GM18502 (cell line): Measurements from ENCODE around the gene OXSR1.
"Not testable (repeated sequence)": the region's sequence is repeated elsewhere in the genome, so short reads cannot be mapped to it uniquely, and the experiment has no call there.

ENCODE experiments used
- ATAC-seq: cut with Tn5 transposase; IDR thresholded peaks from one replicate; pipeline ENCODE4 v1.9.1; 2021; ENCODE audit warnings: mild to moderate bottlenecking; ENCODE audit not compliant: unreplicated experiment, poor library complexity

The OXSR1 gene

DNA sequence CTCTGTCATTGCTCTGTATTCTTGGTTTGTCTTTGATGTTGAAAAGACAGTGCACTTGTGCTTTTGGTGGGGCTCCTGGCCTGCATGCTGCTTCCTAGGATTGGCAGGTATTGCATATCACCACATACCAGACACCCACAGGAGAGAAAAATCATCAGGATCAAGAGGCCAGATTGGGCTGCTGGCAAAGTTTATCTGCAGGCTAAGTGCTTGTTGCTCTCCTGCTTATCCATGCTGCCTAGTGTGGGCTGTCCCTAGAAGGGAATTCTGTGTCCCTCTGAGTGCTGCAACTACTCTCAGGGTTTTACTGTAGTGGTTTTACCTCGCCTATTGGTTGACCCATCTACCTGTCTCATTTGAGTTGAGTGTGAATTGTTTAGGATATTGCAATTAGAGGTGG is 99.4 kb downstream of the OXSR1 start:
- no peak for ATAC-seq

DNA sequence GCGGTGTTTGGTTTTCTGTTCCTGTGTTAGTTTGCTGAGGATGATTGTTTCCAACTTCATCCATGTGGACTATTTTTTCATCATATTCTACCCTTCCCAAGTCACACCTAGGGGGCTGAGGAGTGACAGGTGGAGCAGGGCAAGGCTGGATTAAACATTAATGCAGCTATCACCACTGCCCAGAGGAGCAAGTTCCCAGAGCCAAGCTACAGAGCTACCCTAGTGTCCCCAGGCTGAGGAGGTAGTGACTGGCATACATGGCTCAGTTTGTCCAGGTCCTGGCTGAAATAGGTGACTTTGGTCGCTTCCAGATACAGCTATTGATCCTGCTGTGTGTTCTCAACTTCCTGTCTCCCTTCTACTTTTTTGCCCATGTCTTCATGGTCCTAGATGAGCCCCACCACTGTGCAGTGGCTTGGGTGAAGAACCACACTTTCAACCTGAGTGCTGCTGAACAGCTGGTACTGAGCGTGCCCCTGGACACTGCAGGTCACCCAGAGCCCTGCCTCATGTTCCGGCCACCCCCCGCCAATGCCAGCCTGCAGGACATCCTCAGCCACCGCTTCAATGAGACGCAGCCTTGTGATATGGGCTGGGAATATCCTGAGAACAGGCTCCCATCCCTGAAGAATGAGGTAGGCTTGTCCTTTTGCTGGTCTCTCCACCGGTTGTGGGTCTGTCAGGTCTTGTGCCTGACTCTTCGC is 100.4 kb downstream of the OXSR1 start, which contains the start of gene SLC22A13:
SLC22A13 (plus strand) TSS at position 209 of the 704 bp plus-strand sequence; CDS start at position 258, 49 bp downstream.
- ATAC-seq = no peak

DNA sequence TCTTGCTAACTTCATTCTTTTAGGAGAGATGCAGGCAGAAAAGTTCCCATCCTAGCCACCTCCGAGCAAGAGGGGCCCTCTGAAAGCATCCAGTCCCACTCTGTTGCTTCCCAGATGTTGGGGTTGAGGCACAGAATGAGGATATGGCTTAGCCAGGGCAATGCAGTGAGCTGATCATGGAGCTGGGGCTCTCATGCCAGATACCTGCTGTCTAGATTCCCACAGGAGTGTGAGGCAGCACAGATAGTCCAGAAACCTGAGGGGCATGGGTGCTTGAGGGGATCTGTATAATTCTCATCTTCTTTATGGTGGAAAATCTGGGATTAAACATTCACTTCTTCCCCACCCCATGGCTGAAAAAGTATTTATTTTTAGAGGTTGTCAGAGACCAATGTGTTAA is 101.5 kb downstream of the OXSR1 start:
- ATAC-seq = no peak

DNA sequence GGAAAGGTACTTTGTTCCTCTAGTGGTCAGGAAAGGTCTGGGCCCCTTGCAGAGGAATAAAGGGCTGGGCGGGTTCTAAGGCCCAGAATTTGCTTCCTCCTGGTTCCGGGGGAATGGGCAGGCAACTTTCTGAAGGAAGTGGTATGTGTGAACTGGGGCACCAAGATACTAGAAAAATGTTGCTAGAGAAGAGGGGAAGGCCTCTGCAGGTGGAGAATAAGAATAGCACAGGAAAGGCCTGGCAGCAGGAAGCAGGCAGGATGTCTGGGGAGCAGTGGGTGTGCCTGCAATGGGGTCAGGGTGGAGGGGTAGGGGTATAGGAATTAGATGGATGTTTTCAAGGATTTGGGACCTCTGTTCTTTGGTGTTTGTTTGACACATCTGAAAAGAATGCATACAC is 102.3 kb downstream of the OXSR1 start:
- no peak for ATAC-seq

DNA sequence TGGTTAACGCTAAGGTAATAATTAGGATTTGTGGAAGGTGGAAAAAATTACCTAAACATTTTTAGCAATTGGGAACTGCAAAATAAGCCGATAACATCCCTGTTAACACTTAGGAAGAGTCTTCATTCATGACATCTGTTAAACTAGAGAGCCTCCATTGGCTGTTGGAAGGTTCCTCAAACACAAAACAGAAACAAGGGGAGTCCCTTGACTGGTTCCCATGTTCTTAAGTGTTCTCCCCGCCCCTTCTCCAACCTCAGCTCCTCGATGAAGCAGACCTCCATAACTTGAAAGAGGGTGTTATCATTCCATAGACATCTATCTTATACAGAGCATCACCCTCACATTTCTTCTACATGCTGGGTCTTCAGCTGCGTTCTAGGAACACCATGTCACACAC is 102.8 kb downstream of the OXSR1 start:
- ATAC-seq = no peak

DNA sequence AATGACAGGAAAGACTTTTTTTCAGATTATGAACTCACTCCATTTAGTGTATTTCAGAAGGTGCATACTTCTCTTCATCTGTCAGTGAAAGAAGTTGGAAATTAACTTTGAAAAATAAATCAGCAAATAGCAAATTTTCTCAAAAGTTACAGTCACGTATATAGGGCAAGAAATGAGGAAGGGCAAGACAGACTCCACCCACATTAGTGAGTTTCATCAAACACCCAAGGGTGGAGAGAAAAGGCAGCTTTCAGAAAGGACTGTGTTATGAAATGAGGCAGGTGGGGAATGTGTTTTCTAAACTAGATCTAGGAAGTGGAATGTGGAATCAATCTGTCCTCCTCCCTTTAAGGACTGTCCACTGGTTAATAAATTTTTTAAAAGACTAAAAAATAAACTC is 103.2 kb downstream of the OXSR1 start:
- ATAC-seq = no peak

DNA sequence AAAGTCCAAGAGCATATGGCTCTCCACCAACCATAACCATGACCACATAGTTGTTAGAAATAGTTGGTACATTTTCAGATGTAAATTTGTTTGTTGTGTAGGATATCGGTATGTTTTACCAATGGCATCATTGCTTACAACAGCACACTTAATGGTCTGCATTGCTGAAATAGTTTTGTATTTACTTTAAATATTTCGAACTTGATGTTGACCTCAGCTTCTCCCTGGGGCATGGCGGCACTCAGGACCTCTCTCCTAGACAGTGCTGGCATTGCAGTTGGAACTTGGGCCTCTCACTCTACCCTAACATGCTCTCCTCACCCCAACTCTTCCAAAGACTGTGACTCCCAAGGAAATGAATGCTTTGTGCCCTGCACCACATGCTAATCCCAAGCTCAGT is 105.3 kb downstream of the OXSR1 start:
- no peak for ATAC-seq

DNA sequence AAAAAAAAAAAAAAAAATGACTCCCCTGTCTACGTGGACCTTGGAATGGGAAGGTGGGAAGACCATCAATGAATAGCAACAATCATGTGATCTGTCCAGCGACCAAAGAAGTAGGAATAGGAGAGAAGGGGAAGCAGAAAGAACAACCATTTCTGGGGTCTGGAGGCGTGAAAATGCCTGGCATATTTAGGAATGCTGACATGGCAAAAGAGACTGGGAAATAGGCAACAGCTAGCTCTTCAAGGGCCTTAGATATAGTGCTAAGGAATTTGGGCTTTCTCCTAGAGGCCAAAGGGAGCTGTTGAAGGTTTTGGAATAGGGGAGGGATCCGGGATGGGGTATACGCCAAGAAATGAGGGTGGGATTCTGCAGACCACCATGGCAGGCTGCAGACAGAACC is 106.2 kb downstream of the OXSR1 start:
- no peak for ATAC-seq

DNA sequence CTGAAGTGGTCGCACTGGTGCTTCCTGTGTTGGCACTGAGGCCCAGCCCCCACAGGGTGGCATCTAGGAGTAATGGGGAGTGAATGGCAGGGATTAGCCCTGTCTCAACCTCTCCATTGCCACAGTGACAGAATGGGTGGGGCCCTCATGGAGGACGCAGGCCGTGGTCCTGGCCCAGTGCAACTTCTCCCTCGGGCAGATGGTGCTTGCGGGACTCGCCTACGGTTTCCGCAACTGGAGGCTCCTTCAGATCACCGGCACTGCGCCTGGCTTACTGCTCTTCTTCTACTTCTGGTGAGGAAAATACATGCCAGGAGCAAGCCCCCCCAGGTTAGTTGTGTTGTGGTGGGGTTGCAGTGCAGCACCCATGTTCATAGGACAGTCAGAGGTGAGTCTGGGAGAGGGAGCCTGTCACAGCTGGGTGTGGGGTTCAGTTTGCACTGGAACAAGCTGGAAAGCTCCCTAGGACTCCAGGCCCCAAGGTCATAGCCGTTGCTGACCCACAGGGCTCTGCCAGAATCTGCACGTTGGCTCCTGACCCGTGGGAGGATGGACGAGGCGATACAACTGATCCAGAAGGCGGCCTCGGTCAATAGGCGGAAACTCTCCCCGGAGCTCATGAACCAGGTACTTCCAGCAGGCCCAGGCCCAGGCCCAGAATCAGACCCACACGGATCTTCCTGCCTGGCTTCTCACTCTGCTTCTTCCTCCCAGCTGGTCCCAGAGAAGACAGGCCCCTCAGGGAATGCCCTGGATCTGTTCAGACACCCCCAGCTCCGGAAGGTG is 109.7 kb downstream of the OXSR1 start:
- ATAC-seq = no peak

DNA sequence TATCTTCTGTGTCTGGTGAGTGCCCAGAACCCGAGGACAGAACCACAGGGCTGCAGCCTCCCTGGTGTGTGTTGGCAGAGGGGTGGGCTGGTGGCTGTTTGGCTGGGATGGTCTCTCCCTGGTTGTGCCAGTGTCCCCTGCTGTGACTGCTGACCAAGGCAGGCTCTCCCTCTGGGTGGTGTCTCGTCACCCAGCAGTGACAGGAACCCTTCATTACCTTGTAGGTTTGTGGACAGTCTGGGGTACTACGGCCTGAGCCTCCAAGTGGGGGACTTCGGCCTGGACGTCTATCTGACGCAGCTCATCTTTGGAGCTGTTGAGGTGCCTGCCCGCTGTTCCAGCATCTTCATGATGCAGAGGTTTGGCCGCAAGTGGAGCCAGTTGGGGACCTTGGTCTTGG is 110.3 kb downstream of the OXSR1 start:
- no peak for ATAC-seq

DNA sequence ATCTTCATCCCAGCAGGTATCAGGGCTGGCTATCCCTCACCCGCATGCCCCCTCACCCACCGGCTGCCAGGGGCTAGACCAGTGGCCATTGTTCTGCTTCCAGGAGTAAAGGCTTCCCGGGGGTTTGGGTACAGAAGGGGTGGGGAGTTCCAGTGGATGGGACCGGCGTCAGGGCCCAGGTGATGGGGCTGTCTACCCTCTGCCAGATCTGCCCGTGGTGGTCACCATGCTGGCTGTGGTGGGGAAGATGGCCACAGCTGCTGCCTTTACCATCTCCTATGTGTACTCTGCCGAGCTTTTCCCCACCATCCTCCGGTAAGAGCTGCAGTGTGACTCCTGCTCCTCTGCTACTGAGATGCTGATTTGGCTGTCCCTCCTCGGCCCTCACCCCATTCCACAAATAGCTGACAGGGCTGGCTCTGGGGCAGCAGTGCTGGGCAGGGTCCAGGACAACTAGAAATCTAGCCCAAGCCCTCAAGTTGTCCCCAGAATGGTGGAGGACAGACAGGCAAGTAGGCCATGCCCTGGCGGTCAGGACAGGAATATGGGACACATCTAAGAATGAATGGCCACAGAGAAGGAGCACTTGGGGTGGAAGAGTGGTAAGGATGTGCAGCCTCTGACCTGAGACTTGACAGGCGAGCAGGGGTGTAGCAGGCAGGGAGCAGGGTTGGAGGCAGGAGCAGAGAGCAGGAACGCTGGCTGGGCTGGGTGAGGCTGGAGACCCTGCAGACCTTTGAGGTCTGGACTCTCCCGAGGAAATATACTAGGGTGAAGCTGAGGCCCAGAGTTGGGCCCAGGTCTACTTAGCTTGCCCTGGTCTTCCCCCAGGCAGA is 111.0 kb downstream of the OXSR1 start:
- no peak for ATAC-seq

DNA sequence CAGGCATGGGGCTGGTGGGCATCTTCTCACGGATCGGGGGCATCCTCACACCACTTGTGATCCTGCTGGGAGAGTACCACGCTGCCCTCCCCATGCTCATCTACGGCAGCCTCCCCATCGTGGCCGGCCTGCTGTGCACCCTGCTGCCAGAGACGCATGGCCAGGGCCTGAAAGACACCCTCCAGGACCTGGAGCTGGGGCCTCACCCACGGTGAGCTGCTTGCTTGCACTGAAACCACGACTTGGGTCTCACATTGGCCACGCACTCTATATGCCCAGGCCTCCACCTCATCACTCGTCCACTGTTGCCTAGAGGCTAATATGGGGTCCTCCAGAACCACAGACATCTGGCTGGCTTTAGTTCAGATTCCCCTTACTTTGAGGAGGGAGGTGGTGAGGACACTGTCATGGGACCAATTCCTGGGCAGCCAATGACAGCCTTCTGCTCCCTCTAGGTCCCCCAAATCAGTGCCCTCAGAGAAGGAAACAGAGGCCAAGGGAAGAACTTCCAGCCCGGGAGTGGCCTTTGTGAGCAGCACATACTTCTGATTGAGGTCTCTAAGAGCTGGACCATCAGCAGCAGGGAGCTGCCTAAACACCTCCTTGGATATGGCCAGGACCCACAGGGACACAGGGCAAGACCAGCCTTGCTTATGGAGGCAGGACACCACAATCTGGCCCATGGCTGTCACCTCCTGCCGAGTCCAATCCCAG is 111.7 kb downstream of the OXSR1 start:
- ATAC-seq = no peak

DNA sequence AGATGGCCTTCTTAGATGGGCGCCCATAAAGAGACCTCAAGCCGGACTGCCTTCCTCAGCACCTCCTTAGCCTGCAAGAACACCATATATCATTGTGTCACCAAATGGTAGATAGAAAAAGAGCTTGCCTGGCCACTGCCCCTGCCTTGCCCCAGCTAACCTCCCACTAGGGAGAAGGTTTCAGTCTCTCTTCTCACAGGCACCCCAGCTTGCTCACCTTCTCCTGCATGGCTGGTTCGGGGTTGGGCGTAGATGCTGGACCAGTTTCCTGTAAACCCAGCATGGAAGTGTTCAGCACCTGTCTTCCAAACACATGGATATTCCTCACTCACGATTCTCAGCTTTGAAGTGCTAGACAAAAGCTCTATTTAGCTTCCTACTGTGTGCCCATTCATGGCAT is 113.5 kb downstream of the OXSR1 start:
- ATAC-seq = no peak

DNA sequence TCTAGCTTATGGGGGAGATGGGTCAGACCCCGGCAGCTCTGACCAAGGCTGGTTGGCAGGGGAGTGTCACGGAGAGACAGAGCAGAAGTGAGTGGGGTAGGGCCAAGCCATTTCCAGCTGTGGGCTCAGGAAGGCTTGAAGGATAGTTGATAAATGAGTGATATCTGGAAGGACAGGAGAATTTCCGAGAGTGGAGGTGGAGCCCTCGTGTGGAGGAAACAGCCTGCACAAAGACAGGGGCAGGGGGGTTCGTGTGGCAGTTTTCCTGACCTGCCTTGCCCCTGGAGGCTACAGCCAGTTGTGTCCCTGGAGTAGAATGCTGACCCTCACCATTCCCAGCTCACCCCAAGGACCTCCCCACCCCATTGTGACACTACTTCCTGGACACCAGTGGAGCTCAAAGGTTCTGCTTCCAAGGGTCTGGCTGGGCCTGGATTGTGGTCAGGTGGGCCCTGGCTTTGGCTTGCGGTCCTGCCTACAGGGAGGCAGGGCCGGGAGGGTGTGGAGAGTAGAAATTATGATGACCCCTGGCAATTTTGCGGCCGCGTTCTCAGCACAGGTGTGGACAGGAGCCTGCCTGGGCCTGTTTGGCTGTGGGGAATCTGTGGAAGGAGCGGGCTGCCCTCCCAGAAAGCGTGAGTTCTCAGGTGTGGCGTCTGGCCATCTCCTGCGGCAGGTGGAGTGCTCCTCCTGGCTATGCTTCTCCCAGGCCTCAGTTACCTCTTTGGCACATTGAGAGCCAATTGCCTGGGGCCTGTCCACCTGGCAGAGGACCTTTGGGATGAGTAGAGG is 116.8 kb downstream of the OXSR1 start, which contains the start of gene SLC22A14:
SLC22A14 (plus strand) TSS at position 400 of the 792 bp plus-strand sequence. CDS start 23,733 bp downstream, outside the sequence.
- no peak for ATAC-seq

DNA sequence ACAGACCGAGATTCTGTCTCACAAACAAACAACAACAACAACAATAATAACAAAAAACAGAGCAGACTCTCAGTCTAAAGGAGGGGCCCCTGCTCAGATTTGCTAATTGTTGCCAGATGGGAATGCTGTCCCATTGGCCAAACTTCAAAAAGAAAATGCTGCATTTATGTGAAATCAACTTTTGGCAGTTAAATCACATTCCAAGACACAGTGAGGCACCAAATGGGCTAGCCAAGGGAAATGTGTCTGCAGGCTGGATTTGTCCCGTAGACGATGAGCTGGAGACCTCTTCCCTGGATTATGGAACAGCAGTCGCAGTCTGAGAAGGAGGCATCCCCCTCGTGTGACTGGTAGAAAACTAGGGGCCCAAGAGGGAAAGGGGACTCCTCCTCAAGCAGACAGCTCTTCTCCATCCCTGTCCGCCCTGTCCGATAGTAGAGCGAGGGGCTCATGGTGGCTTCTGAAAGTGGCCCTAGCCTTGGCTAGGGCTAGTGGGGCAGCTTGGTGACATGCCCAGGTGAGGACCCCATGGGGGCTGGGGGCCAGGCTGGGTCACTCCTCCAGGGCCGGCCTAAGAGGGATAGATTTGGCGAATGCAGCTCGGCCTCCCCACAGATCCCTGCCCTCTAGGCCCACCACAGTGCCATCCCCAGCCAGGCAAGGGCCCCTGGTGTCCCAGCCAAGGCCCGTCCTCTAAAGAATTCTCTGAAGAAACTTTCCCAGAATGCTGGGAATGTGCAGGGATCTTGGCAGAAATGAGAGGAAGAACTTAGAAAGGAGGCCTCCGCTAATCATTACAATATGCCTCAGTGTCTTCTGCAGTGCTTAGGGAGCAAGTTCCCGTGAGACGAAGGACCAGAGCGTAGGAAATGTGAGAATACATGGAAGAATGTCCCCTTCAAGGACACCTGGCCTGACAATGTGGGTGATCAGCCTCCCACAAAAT is 118.7 kb downstream of the OXSR1 start:
- ATAC-seq = no peak

DNA sequence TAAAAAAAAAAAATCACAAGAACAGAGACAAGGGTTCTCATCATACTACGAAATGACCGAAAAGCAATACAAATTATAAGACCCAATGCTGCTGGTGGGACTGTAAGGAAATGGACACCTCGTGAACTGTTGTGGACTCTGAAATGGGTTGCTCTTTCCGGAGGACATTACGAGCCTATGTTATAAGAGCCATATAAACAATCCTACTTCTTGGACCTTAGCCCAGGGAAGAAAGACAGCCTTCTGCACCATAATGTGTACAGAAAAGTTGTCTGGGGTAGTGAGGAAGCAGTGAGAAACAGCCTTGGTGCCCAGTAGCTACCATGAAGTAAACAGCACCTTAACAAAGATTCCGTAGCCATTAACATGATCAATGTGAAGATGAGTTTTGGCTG is 119.4 kb downstream of the OXSR1 start:
- no peak for ATAC-seq

DNA sequence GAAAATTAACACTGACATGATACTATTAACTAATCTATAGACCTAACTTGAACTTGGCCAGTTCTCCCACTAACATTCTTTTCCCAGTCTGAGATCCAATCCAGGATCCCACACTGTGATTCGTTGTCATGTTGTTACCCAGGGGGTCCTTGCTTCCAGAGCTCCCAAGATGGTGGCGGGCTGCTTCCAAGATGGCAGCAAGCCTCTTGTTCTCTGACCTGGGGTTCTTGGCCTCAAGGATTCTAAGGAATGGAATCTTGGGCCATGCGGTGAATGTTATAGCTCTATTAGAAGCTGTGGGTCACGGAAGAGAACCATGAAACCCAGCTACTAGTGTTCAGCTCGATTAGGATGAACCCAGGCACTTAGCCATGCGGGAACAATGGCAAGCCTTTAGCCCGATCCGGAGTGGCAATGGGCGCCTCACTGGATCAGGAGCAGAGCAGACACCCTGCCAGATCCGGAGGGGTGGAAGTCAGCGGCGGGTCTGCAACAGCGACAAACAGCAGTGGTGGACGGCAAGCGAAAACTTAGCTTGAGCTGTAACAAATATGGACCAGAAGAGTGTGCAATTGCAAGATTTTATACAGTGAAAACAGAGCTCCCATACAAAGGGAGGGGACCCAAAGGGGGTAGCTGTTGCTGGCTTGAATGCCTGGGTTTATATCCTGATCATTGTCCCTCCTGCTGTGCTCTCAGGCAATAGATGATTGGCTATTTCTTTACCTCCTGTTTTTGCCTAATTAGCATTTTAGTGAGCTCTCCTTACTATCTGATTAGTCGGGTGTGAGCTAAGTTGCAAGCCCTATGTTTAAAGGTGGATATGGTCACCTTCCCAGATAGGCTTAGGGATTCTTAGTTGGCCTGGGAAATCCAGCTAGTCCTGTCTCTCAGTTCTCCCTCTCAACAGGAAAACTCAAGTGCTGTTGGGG is 124.2 kb downstream of the OXSR1 start:
- ATAC-seq = not testable (repeated sequence)
